Thymus (tissue), 11 donors: ENCODE results near the gene ZNF578. TPM values are rescaled to one million over a fixed set of nuclear protein-coding genes. Genes with fewer than 3 reads are reported as not detected.
"Not testable (repeated sequence)": the region's sequence is repeated elsewhere in the genome, so short reads cannot be mapped to it uniquely, and the experiment has no call there.

Experiments
- DNase-seq, 9 donors: peaks; one replicate each; pipeline ENCODE4 v3.0.0-alpha.2; 2013; ENCODE audit warnings: low spot score in 9 of 9, low read depth in 6 of 9, missing footprints in 1 of 9
- H3K27ac ChIP-seq, 2 donors: one replicate each; pipeline ENCODE4 v1.5.1; 2013; ENCODE audit warnings: control low read depth in 1 of 2, low read depth in 1 of 2, low read length in 1 of 2, mild to moderate bottlenecking in 1 of 2, moderate library complexity in 1 of 2
- H3K27me3 ChIP-seq, 2 donors: one replicate each; pipeline ENCODE4 v1.5.1; 2013; ENCODE audit warnings: low read length in 1 of 2; ENCODE audit not compliant: control insufficient read depth in 2 of 2, insufficient read depth in 1 of 2
- H3K36me3 ChIP-seq, 2 donors: one replicate each; pipeline ENCODE4 v1.5.1; 2013; ENCODE audit warnings: low read length in 1 of 2, mild to moderate bottlenecking in 1 of 2, moderate library complexity in 1 of 2; ENCODE audit not compliant: control insufficient read depth in 2 of 2, insufficient read depth in 2 of 2
- H3K4me1 ChIP-seq, 2 donors: one replicate each; pipeline ENCODE4 v1.5.1; 2013; ENCODE audit warnings: low read length in 2 of 2; ENCODE audit not compliant: control insufficient read depth in 2 of 2, insufficient read depth in 2 of 2
- H3K4me3 ChIP-seq, 2 donors: one replicate each; pipeline ENCODE4 v1.5.1; 2013; ENCODE audit warnings: low read length in 2 of 2, control low read depth in 1 of 2, mild to moderate bottlenecking in 1 of 2
- H3K9me3 ChIP-seq, 2 donors: one replicate each; pipeline ENCODE4 v1.5.1; 2013; ENCODE audit warnings: low read length in 1 of 2, mild to moderate bottlenecking in 1 of 2; ENCODE audit not compliant: control insufficient read depth in 2 of 2, insufficient read depth in 1 of 2
- WGBS: extraction: QIAGEN DNeasy Blood & Tissue Kit; methylation state at CpG from one replicate; pipeline ENCODE4 v1.1.7; 2013; 5-methylcytosine and 5-hydroxymethylcytosine counted together
- polyA plus RNA-seq: library from polyadenylated mRNA; stranded (reverse); fragments of 200-250 nt; gene quantifications from one replicate; pipeline ENCODE4 v1.2.3, GENCODE V29; 2013
- total RNA-seq: library from RNA; stranded (reverse); fragments of 120-200 nt; gene quantifications from one replicate; pipeline ENCODE4 v1.2.4, GENCODE V29; 2013
- donor health status: healthy.

The ZNF578 gene
- total and polyA plus RNA-seq, 2 donors, result 1.6 to 2.6 TPM

- peaks cover 1 to 3% of the 10 kb centered on the region in 2 donors for H3K9me3 ChIP-seq
- peak; percentile 69 to 94 (median 85) for DNase-seq
- WGBS, result under 1% methylated on average over 54 of the region's 54 CpGs
Observed at GRCh38 chr19:52527134-52527955, 74.0 kb downstream of the ZNF578 start, which contains the start of gene ZNF808. Gene ZNF808 (plus strand): TSS chr19:52527668. CDS start chr19:52543285, 15,617 bp downstream.

GRCh38 chr19:52527956-52528351 is 74.6 kb downstream of the ZNF578 start:
- H3K36me3 ChIP-seq, result no peaks in the 10 kb centered on the region
- 3% methylated on average over 25 of the region's 25 CpGs for WGBS

More at GRCh38 chr19:52527134-52527955, 74.0 kb downstream of the ZNF578 start, which contains the start of gene ZNF808:
- Histone ChIP-seq H3K27me3 (no peaks in the 10 kb centered on the region), H3K27ac (peak within 1 kb of the TSS; percentile 80 to 92), H3K4me1 (peaks cover 4% of the 10 kb centered on the region in 2 donors), H3K36me3 (no peaks in the 10 kb centered on the region), H3K4me3 (peak within 1 kb of the TSS; percentile 83 to 96)

DNA sequence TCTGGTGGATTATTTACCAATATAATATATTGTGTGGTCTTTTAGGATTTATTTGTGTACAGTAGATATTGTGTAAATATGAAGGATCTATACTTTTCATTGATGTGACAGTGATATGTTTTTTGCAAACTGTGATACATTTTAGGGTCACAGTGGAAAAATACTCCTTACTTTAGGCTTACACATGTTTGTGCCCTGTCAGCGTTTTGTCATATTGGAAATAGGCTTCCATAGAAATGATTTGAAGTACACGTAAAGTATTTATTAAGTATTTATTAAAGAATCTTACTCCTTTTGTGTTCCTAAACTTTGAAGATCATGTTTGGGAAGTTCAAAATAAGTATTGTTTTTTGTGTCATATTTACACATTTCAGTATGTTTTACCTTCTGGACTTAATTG is 79.1 kb downstream of the ZNF578 start:
- 98% methylated on average over 2 of the region's 2 CpGs for WGBS
- no peak overlapping the region for H3K27ac ChIP-seq
- H3K4me1 ChIP-seq, result peaks cover 8 to 14% of the 10 kb centered on the region in 2 donors
- H3K27me3 ChIP-seq, result no peaks in the 10 kb centered on the region
- no peak overlapping the region for H3K4me3 ChIP-seq
- H3K36me3 ChIP-seq, result peaks cover 0 to 4% of the 10 kb centered on the region in 2 donors
- no peaks in the 10 kb centered on the region for H3K9me3 ChIP-seq
- DNase-seq, result no peak

More at GRCh38 chr19:52527956-52528351, 74.6 kb downstream of the ZNF578 start:
- H3K27ac ChIP-seq, result peak overlapping the region; percentile 69 to 92
- H3K9me3 ChIP-seq, result no peaks in the 10 kb centered on the region
- H3K27me3 ChIP-seq, result no peaks in the 10 kb centered on the region
- peak overlapping the region; percentile 83 to 96 for H3K4me3 ChIP-seq
- peak in 3 of 9 donors; percentile 3 to 4 (median 4) for DNase-seq
- peaks cover 4% of the 10 kb centered on the region in 2 donors for H3K4me1 ChIP-seq

DNA sequence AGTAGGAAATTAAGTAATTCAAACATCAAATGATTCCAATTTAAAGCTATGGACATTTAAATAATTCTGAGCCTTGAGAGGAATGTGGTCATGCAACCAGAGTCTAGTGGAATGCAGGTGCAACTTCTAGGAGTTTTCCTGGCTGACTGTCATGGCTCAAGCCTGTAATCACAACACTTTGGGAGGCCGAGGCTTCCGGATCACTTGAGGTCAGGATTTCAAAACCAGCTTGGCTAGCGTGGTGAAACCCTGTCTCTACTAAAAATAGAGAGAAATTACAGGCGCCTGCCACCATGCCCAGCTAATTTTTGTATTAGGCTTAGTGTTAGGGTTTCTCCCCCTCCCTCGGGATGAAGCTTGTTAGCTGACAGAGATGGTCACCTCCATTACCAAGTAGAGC is 80.5 kb downstream of the ZNF578 start:
- Histone ChIP-seq H3K36me3 (peaks cover 0 to 4% of the 10 kb centered on the region in 2 donors), H3K4me1 (peaks cover 8 to 11% of the 10 kb centered on the region in 2 donors), H3K4me3 (no peak overlapping the region), H3K9me3 (no peaks in the 10 kb centered on the region), H3K27ac (no peak overlapping the region), H3K27me3 (no peaks in the 10 kb centered on the region)
- 91% methylated on average over 5 of the region's 5 CpGs for WGBS
- no peak for DNase-seq

- peak overlapping the region; percentile 65 to 71 for H3K4me3 ChIP-seq
Observed at GRCh38 chr19:52535385-52535770, 82.0 kb downstream of the ZNF578 start.

DNA sequence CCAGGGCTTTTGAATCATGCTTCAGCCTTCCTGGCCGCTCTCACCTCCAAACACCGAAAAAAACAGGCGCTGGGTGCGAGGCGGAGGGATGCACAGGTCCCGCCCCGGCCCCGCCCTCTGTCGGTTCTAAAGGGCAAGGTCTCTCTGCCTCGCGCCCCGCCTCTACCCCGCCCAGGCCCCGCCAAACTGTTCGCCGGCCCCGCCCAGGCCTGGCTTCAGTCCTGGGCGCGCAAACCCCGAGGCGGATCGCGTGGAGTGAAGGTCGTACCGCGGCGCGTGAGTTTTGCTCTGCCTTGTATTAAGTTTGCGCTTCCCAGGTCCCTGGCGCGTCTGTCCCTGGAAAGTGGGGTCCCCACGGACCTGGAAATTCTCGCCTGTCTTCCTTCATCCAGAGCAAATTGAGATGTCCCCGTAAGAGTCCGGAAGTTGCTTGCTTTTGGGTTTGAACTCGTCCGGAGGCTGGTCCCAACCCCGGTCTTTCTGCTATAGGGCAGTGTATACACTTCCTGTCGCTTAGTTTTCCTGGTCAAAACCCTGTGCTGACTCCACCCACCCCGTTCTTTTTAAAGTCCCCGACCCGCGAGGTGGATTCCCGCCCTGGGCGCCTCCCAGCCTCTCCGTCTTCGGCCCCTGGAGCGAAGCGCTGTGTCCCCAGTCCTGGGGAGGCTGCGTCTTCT is 82.6 kb downstream of the ZNF578 start:
- Histone ChIP-seq H3K27ac (peak overlapping the region; percentile 86 to 94), H3K36me3 (peaks cover 4 to 10% of the 10 kb centered on the region in 2 donors), H3K4me3 (peak overlapping the region; percentile 65 to 71), H3K27me3 (no peaks in the 10 kb centered on the region), H3K9me3 (peaks cover 0 to 4% of the 10 kb centered on the region in 2 donors), H3K4me1 (peaks cover 5 to 11% of the 10 kb centered on the region in 2 donors)
- peak; percentile 58 to 94 (median 84) for DNase-seq
- WGBS, result under 1% methylated on average over 50 of the region's 50 CpGs

More at GRCh38 chr19:52535385-52535770, 82.0 kb downstream of the ZNF578 start:
- WGBS, result 2% methylated on average over 15 of the region's 15 CpGs
- peak in 1 of 9 donors; percentile 4 for DNase-seq
- H3K27ac ChIP-seq, H3K27me3 ChIP-seq, H3K9me3 ChIP-seq: not testable (repeated sequence)
- peaks cover 5 to 11% of the 10 kb centered on the region in 2 donors for H3K4me1 ChIP-seq
- peaks cover 4 to 10% of the 10 kb centered on the region in 2 donors for H3K36me3 ChIP-seq

DNA sequence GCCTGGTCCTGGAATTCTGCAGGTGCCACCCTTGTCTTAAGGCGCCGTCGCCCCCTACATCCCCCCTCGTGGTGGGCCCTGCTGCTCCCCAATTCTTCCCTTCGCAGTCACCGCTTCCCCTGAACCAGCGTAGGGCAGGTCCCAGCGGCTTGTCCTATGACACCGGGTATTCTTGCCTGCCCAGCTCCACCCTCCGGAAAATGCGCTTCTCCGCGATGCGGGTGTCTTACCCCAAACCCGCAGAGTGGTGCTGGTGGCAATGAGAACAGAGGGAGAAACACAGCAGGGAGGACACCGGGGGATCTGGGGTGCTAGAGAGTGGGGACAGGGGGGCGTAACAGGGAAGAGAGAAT is 83.1 kb downstream of the ZNF578 start:
- H3K36me3 ChIP-seq, result peaks cover 4 to 10% of the 10 kb centered on the region in 2 donors
- WGBS, result 5% methylated on average over 17 of the region's 17 CpGs
- H3K27me3 ChIP-seq, result no peaks in the 10 kb centered on the region
- peak overlapping the region; percentile 86 to 94 for H3K27ac ChIP-seq
- peaks cover 0 to 4% of the 10 kb centered on the region in 2 donors for H3K9me3 ChIP-seq
- peak overlapping the region; percentile 65 to 71 for H3K4me3 ChIP-seq
- DNase-seq, result peak in 4 of 9 donors; percentile 9 to 51 (median 22)
- H3K4me1 ChIP-seq, result peaks cover 5 to 11% of the 10 kb centered on the region in 2 donors

- not testable (repeated sequence) for H3K27me3 ChIP-seq, H3K4me3 ChIP-seq, DNase-seq, H3K27ac ChIP-seq, H3K9me3 ChIP-seq
- 89% methylated on average over 4 of the region's 4 CpGs for WGBS
- H3K4me1 ChIP-seq, result peaks cover 5 to 11% of the 10 kb centered on the region in 2 donors
- H3K36me3 ChIP-seq, result peaks cover 7 to 23% of the 10 kb centered on the region in 2 donors
Observed at GRCh38 chr19:52538815-52539214, 85.5 kb downstream of the ZNF578 start.

GRCh38 chr19:52541176-52541575 is 87.8 kb downstream of the ZNF578 start:
- WGBS, result over 99% methylated on average over 5 of the region's 5 CpGs
- peaks cover 13 to 36% of the 10 kb centered on the region in 2 donors for H3K36me3 ChIP-seq
- not testable (repeated sequence) for DNase-seq, H3K4me1 ChIP-seq, H3K9me3 ChIP-seq, H3K27me3 ChIP-seq, H3K27ac ChIP-seq, H3K4me3 ChIP-seq
